Ramos (cell line): ENCODE results near the gene DMBX1.

Experiments used
- in situ Hi-C: fragments of 300-500 bp; cut with MboI; formaldehyde crosslinking; loops from one replicate; pipeline ENCODE4 v1.14.3; 2022; ENCODE audit warnings: low sequenced_read_pairs; ENCODE audit not compliant: unreplicated experiment

Gene DMBX1

DNA sequence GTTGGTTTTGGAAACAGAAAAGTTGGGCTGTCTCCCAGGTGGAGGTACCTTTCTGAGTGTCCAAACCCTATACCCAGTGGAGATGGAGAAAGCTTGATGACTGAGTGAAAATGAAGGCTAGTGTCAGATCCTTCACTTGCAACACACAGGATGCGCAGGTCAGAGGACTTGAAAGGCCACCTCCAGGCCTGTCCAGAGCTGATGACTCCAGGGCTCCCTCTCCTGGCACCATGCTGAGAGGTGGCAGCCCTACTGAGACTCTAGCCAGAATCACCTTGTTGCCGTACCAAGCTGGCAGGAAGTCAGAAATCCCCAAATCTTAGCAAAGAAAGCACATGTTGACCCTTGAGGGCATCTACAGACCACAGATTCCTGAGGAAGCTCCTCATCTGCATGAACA lies 45.4 kb downstream of the DMBX1 start:
- in situ Hi-C loops: no loop called here

DNA sequence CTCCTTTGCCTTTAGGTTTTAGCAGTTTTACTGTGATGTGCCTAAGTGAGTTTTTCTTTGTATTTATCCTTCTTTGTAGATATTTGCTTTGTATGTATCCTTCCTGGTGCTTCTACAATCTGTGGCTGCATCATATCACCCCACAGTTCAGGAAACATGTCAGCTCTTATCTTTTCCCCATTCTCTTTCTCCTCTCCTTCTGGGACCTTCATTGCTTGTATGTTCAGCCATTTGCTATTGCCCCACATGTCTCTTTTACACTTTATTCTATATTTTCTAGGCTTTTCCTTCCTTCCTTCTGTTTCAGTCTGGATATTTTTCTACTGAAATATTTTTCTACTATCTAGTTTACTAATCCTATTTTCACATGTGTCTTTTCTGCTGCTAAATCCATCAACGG lies 46.9 kb downstream of the DMBX1 start:
- in situ Hi-C loops: no loop called here

DNA sequence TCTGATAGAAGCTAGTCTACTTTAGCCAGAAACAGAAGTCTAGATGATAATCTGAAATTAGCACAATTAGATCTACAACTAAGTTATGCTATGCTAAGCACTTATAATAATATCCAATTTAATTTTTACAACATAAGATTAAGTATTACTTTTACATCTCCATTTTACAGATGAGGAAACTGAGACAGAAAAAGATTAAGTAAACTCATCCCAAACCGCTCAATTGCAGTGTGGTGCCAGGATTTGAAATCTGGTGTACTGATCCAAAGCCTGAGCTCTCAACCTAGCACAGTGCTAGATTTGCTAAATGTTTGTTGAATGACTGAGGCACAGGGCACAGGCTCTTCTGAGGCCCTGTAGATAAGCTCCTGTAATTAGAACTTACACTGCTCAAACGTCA lies 48.0 kb downstream of the DMBX1 start:
- in situ Hi-C loops: no loop called here

DNA sequence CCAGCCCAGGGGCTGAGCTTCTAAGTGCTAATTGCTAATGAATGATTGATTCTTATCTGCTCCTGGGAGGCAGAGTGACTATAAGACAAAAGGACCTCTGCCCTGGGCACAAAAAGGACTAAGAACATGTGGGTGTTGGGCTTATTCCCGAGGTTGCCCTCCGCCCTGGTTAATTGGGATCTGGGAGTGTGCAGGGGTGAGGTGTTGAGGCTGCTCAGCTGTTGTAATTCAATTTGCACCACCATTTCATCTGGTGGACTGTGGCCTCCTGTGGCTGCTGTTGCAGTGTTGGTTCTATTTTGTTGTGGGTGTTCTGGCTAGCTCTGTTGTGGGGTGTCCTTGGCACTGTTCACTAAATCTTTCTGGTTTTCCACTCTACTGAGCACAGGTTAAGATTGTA lies 48.5 kb downstream of the DMBX1 start:
- in situ Hi-C loops: no loop called here
